Esophagus squamous epithelium (tissue), 5 donors: ENCODE data around the gene ZNF219. TPM values are rescaled to one million over a fixed set of nuclear protein-coding genes. Genes with fewer than 3 reads are reported as not detected.

Experiments used
- DNase-seq: peaks from one replicate; lab custom pipeline; 2025; lab: John Stamatoyannopoulos, UW
- H3K27ac ChIP-seq, 4 donors: fragments of 200-600 bp; sonication (generic); one replicate each; pipeline ENCODE4 v1.5.1; 2016 to 2019; ENCODE audit warnings: mild to moderate bottlenecking in 1 of 4
- H3K27me3 ChIP-seq, 4 donors: fragments of 200-600 bp; sonication (generic); 1 replicate in 3 of 4; 2 replicates in 1 of 4; pipeline versions ENCODE4 v1.5.1 to v1.6.0; 2017 to 2021; ENCODE audit warnings: antibody characterized with exemption in 1 of 4
- H3K36me3 ChIP-seq, 3 donors: fragments of 200-600 bp; sonication (generic); one replicate each; pipeline ENCODE4 v1.5.1; 2016 to 2019
- H3K4me1 ChIP-seq, 3 donors: fragments of 200-600 bp; sonication (generic); one replicate each; pipeline ENCODE4 v1.5.1; 2017 to 2019
- H3K4me3 ChIP-seq, 4 donors: fragments of 200-600 bp; sonication (generic); 1 replicate in 3 of 4; 2 replicates in 1 of 4; pipeline ENCODE4 v1.5.1; 2016 to 2019; ENCODE audit warnings: mild to moderate bottlenecking in 2 of 4, moderate library complexity in 1 of 4
- H3K9me3 ChIP-seq, 3 donors: fragments of 200-600 bp; sonication (generic); one replicate each; pipeline ENCODE4 v1.5.1; 2016 to 2019
- POLR2A ChIP-seq, 4 donors: fragments of 450-650 bp; IDR thresholded peaks; one replicate each; pipeline ENCODE4 v1.6.1; 2017; ENCODE audit warnings: antibody characterized with exemption in 4 of 4, mild to moderate bottlenecking in 4 of 4, moderate library complexity in 3 of 4
- WGBS, 2 donors: methylation state at CpG; one replicate each; pipeline ENCODE4 v1.1.5; 2018; 5-methylcytosine and 5-hydroxymethylcytosine counted together
- intact Hi-C: fragments of 100-400 bp; cut with DNase I; formaldehyde crosslinking; loops from one replicate; pipeline ENCODE4 v1.15.0; 2022
- total RNA-seq, 4 donors: library from RNA; depleted of rRNA; stranded (reverse); fragments of >200 nt; gene quantifications; one replicate each; pipeline ENCODE4 v1.1.0, GENCODE V29; 2016
- TF ChIP-seq, protein P1 (sequence below), 6 experiments: fragments of 450-650 bp in 4 of 6; fragments of 200-600 bp in 2 of 6; sonication (generic) in 2 of 6; IDR thresholded peaks; one replicate each; pipeline ENCODE4 v1.5.1; 2016 to 2019; ENCODE audit warnings: antibody characterized with exemption in 6 of 6, mild to moderate bottlenecking in 4 of 6, moderate library complexity in 4 of 6
- donor health status: DM: yes; HTN: yes; CAD: no.

Gene ZNF219
- total RNA-seq, 4 donors from 2014 or later, result 47.1 to 68.3 (median 61.3) TPM

DNA sequence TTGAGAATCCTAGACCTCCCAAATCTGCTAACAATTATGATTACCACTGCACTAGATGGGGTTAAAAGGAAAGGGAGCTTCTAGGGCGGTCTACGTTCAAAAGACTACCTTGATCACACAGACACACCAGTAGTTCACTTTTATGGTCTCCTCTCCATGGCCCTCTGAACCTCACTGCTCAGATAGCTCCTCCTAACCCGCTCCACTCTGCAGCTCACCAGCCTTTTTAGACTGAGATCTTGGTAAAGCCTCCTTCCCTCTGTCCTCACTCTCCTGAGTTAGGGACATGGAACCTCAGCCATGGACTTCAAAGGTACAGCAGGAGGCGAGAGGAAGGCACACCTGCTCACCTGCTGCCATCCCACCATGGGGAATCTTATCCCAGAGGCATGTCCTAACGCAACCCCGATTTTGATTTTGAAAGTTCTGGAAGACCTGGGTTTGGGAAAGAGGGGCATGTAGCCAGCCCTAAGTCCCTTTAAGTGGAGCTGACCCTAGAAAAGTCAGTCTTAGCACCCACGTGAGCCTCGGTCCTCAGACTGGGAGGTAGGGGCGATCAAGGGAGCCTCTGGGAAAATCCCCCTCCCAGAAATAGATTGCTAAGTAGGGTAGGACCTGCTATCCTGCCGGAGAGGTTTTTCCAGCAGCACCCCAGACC is 1.3 kb downstream of the ZNF219 start:
- 42 to 50% methylated on average over 3 to 4 of the region's 10 CpGs for WGBS, 2 donors
- DNase-seq, result no peak
- Histone ChIP-seq H3K9me3 (no peaks in the 10 kb centered on the region), H3K36me3 (peaks cover 3 to 13% (median 8%) of the 10 kb centered on the region in 3 donors), H3K4me1 (peaks cover 14 to 94% (median 52%) of the 10 kb centered on the region in 3 donors), H3K27ac (peak overlapping the region; percentile 94 to 98 (median 96)), H3K27me3 (no peaks in the 10 kb centered on the region), H3K4me3 (peak overlapping the region; percentile 61 to 86 (median 73))
- TF ChIP-seq, protein P1, sequence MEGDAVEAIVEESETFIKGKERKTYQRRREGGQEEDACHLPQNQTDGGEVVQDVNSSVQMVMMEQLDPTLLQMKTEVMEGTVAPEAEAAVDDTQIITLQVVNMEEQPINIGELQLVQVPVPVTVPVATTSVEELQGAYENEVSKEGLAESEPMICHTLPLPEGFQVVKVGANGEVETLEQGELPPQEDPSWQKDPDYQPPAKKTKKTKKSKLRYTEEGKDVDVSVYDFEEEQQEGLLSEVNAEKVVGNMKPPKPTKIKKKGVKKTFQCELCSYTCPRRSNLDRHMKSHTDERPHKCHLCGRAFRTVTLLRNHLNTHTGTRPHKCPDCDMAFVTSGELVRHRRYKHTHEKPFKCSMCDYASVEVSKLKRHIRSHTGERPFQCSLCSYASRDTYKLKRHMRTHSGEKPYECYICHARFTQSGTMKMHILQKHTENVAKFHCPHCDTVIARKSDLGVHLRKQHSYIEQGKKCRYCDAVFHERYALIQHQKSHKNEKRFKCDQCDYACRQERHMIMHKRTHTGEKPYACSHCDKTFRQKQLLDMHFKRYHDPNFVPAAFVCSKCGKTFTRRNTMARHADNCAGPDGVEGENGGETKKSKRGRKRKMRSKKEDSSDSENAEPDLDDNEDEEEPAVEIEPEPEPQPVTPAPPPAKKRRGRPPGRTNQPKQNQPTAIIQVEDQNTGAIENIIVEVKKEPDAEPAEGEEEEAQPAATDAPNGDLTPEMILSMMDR (IDR thresholded peaks at IDR 0.05), result no peak
- no peak for TF ChIP-seq POLR2A (IDR thresholded peaks at IDR 0.05)
- intact Hi-C loops, result loop anchor here (10.0 kb wide), 1 partner anchor 82 kb away; no protein-coding TSS in a partner anchor

- H3K27me3 ChIP-seq, result no peaks in the 10 kb centered on the region
- H3K4me1 ChIP-seq, result peaks cover 14 to 92% (median 45%) of the 10 kb centered on the region in 3 donors
- no peak for DNase-seq
- peaks cover 9 to 20% (median 12%) of the 10 kb centered on the region in 3 donors for H3K36me3 ChIP-seq
- intact Hi-C loops, result loop anchor here (10.0 kb wide), 1 partner anchor 82 kb away; no protein-coding TSS in a partner anchor
- WGBS, 2 donors, result 42 to 66% methylated on average over 3 of the region's 3 CpGs
- no peak for TF ChIP-seq POLR2A (IDR thresholded peaks at IDR 0.05)
- TF ChIP-seq, protein P1 (IDR thresholded peaks at IDR 0.05), result no peak
- H3K27ac ChIP-seq, result peak overlapping the region in 3 of 4 donors; percentile 96 to 98 (median 97)
- no peaks in the 10 kb centered on the region for H3K9me3 ChIP-seq
- no peak overlapping the region for H3K4me3 ChIP-seq
These were observed 2.0 kb downstream of the ZNF219 start for GRCh38 chr14:21096438-21096837.

DNA sequence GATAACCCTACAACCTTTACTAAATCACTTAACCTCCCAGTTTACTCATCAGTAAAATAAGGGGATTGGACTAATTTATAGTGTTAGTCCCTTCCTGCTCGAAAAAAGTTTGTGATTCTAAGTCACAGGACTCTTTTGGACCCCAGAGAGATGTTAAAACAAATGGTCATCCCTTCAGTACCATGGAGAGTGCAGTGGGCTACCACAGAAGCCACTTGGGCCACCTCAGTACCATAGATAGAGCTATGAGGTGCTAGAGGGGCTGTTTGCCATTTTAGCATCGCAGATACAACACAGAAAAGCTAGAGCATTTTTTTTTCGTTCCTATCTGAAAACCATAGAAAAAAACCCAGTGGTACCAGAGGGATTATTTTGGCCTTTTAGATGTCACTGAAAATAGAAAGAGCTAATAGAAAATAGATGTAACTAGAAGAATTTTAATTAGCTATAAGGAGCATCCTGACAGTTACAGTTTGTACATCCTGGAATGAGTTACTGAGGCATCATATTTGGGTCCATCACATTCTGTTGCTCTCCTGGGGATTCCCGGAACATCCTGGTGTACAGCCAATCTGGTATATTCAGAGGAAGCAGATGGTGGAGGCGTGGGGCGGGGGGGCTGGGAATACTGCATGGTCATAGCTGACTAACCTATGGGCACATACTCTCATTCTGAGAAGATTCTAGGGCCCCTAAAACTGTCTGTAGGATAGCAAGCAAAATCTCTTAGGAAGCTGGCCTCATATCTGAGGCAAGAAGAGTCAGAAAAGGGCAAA is 2.8 kb downstream of the ZNF219 start:
- Histone ChIP-seq H3K9me3 (no peaks in the 10 kb centered on the region), H3K4me3 (no peak overlapping the region), H3K4me1 (peaks cover 14 to 84% (median 42%) of the 10 kb centered on the region in 3 donors), H3K36me3 (peaks cover 14 to 28% (median 16%) of the 10 kb centered on the region in 3 donors), H3K27ac (peak overlapping the region in 3 of 4 donors; percentile 96 to 98 (median 97)), H3K27me3 (no peaks in the 10 kb centered on the region)
- DNase-seq, result no peak
- WGBS, 2 donors, result 33 to 49% methylated on average over 5 to 6 of the region's 6 CpGs
- TF ChIP-seq, protein P1 (IDR thresholded peaks at IDR 0.05), result no peak
- no peak for TF ChIP-seq POLR2A (IDR thresholded peaks at IDR 0.05)
- intact Hi-C loops, result loop anchor here (10.0 kb wide), 1 partner anchor 81 kb away; no protein-coding TSS in a partner anchor

DNA sequence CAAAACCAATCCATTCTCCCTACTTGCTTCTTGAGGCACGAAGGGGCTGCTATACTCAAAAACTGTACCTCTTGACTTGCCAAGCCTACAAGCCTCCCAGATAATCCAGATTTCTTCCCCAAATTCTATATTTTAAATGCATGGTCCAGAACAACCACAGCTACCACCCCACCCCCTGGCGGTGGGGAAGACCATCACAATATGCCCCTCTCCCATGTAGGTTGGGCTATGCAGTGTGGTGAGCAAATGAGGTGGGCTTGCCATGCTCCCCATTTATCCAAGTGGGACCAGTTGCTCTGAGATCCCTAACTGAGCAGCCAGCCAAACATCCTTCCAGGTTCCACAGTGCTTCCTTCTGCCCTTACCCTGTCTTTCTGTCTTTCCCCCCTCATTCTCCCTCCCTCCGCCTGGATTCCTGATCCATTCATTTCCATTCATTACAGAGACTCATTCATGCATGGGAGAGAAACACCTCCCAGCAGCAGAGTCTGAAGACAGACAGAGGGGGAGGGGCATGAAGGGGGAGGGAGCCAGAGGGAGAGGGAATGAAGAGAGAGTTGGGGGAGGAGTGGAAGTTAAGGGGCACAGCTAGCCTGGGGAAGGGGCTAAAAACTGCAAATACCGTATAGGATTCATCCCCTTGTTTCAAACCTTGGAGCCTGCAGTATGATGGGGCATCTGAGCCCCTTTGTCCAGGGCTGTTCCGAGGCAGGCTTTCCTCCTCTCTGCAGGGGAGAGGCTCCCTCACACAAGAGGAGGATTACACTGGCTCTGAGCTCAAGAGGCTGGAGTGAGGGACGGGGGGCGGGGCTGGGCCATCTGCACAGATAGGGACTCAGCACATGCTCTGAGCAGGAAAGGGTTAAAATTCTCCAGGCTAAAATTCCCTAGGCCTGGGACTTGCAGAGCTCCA is 4.4 kb downstream of the ZNF219 start:
- Histone ChIP-seq H3K4me1 (peaks cover 7 to 75% (median 26%) of the 10 kb centered on the region in 3 donors), H3K36me3 (peaks cover 20 to 44% (median 25%) of the 10 kb centered on the region in 3 donors), H3K27me3 (no peaks in the 10 kb centered on the region), H3K27ac (peak overlapping the region in 1 of 4 donors; percentile 21), H3K4me3 (no peak overlapping the region), H3K9me3 (no peaks in the 10 kb centered on the region)
- 37 to 44% methylated on average over 5 of the region's 7 CpGs for WGBS, 2 donors
- intact Hi-C loops, result loop anchor here (10.0 kb wide), 1 partner anchor 79 kb away; no protein-coding TSS in a partner anchor
- DNase-seq, result no peak
- no peak for TF ChIP-seq POLR2A (IDR thresholded peaks at IDR 0.05)
- TF ChIP-seq, protein P1 (IDR thresholded peaks at IDR 0.05), result no peak
